A204.1 (cell line): ENCODE results near the gene SMIM44.
"Not testable (repeated sequence)": the region's sequence is repeated elsewhere in the genome, so short reads cannot be mapped to it uniquely, and the experiment has no call there.

ENCODE experiments used
- FAIRE-seq: peaks from 2 replicates; lab custom pipeline; 2012; peaks lifted over from hg19 to GRCh38; lab: Jason Lieb, UNC

SMIM44 gene

GRCh38 chr19:3457528-3458228 is 25.6 kb downstream of the SMIM44 start:
- FAIRE-seq = no peak

GRCh38 chr19:3456925-3457527 is 26.2 kb downstream of the SMIM44 start:
- FAIRE-seq = no peak

GRCh38 chr19:3455960-3456601 is 27.2 kb downstream of the SMIM44 start:
- FAIRE-seq = no peak

GRCh38 chr19:3455393-3455955 is 27.8 kb downstream of the SMIM44 start:
- no peak for FAIRE-seq

- no peak for FAIRE-seq
Measured at GRCh38 chr19:3454656-3455392, 28.4 kb downstream of the SMIM44 start.

- FAIRE-seq = no peak
Measured at GRCh38 chr19:3453840-3454239, 29.4 kb downstream of the SMIM44 start.

GRCh38 chr19:3452942-3453214 is 30.4 kb downstream of the SMIM44 start:
- not testable (repeated sequence) for FAIRE-seq

GRCh38 chr19:3452171-3452941 is 30.9 kb downstream of the SMIM44 start:
- no peak for FAIRE-seq

- FAIRE-seq = no peak
Measured at GRCh38 chr19:3451451-3451866, 31.8 kb downstream of the SMIM44 start.

GRCh38 chr19:3450796-3451411 is 32.3 kb downstream of the SMIM44 start:
- FAIRE-seq = no peak

- FAIRE-seq = no peak
Measured at GRCh38 chr19:3448616-3449334, 34.5 kb downstream of the SMIM44 start.

GRCh38 chr19:3446657-3447056 is 36.6 kb downstream of the SMIM44 start:
- FAIRE-seq = not testable (repeated sequence)

- no peak for FAIRE-seq
Measured at GRCh38 chr19:3444695-3445234, 38.5 kb downstream of the SMIM44 start.

- FAIRE-seq = no peak
Measured at GRCh38 chr19:3443840-3444694, 39.2 kb downstream of the SMIM44 start.

- no peak for FAIRE-seq
Measured at GRCh38 chr19:3442487-3443071, 40.7 kb downstream of the SMIM44 start.

GRCh38 chr19:3441986-3442329 is 41.3 kb downstream of the SMIM44 start:
- no peak for FAIRE-seq

- no peak for FAIRE-seq
Measured at GRCh38 chr19:3441089-3441985, 41.9 kb downstream of the SMIM44 start.

- FAIRE-seq = no peak
Measured at GRCh38 chr19:3440082-3440481, 43.2 kb downstream of the SMIM44 start.
